GM12878 (cell line): ENCODE data around the gene MYMX. TPM values are rescaled to one million over a fixed set of nuclear protein-coding genes. Genes with fewer than 3 reads are reported as not detected.

ENCODE experiments used
- ETV6 ChIP-seq, 2 experiments: fragments of 450-650 bp in 1 of 2; IDR thresholded peaks in 1 of 2; conservative IDR thresholded peaks in 1 of 2; 2 replicates each; pipeline ENCODE4 v1.6.1; 2014; ENCODE audit warnings: antibody characterized with exemption in 1 of 2, borderline replicate concordance in 1 of 2, low read depth in 1 of 2, mild to moderate bottlenecking in 1 of 2, moderate library complexity in 1 of 2
- FOXK2 ChIP-seq: fragments of 450-650 bp; IDR thresholded peaks from 2 replicates; pipeline ENCODE4 v1.6.1; 2017; ENCODE audit warnings: mild to moderate bottlenecking, moderate library complexity
- HDAC2 ChIP-seq: fragments of 200-600 bp; sonication (generic); IDR thresholded peaks from 2 replicates; pipeline ENCODE4 v1.6.1; 2017
- MXI1 ChIP-seq: fragments of 150-350 bp; IDR thresholded peaks from 2 replicates; pipeline ENCODE4 v1.6.1; 2011; ENCODE audit warnings: low read depth, mild to moderate bottlenecking, inconsistent platforms, low read length, improper control_type of control experiment
- NBN ChIP-seq: fragments of 450-650 bp; IDR thresholded peaks from 2 replicates; pipeline ENCODE4 v1.6.1; 2016
- NFXL1 ChIP-seq: fragments of 450-650 bp; IDR thresholded peaks from 2 replicates; pipeline ENCODE4 v1.6.1; 2017; ENCODE audit warnings: antibody characterized with exemption, mild to moderate bottlenecking, borderline replicate concordance
- NFYA ChIP-seq: IDR thresholded peaks from 2 replicates; pipeline ENCODE4 v1.6.1; 2011; ENCODE audit warnings: low read depth, mild to moderate bottlenecking, low read length, improper control_type of control experiment, borderline replicate concordance
- SPI1 ChIP-seq: IDR thresholded peaks from 2 replicates; pipeline ENCODE4 v1.6.1; 2011; ENCODE audit warnings: low read depth, mild to moderate bottlenecking, low read length, moderate library complexity, borderline replicate concordance; ENCODE audit not compliant: insufficient read depth
- STAT3 ChIP-seq: IDR thresholded peaks from 2 replicates; pipeline ENCODE4 v1.6.1; 2011; ENCODE audit warnings: low read depth, low read length, improper control_type of control experiment
- TCF12 ChIP-seq: IDR thresholded peaks from 2 replicates; pipeline ENCODE4 v1.6.1; 2011; ENCODE audit warnings: low read depth, mild to moderate bottlenecking, low read length
- polyA plus RNA-seq, 11 experiments: library from polyadenylated mRNA; depleted of rRNA in 4 of 11; unstranded in 6 of 11; stranded (reverse) in 5 of 11; fragments of >200 nt; fragmentation: Nextera tagmentation in 4 of 11; fragmentation: Illumina TruSeq in 1 of 11; extraction: Ambion mirVana in 4 of 11; extraction: Trizol in 1 of 11; gene quantifications; 1 replicate in 1 of 11; 2 replicates in 10 of 11; pipeline versions ENCODE4 v1.2.1 to v1.2.3, GENCODE V29; 2011 to 2016; ENCODE audit warnings: inconsistent platforms in 2 of 11, missing spikeins in 2 of 11, low read depth in 1 of 11
- total RNA-seq, 4 experiments: library from RNA; depleted of rRNA in 3 of 4; stranded (reverse); fragments of >200 nt in 3 of 4; fragmentation: Illumina TruSeq in 1 of 4; extraction: Trizol in 1 of 4; gene quantifications; 2 replicates each; pipeline versions ENCODE4 v1.2.1 to v1.2.3, GENCODE V29; 2013 to 2021
- TF ChIP-seq, protein P1 (sequence below): IDR thresholded peaks from 2 replicates; pipeline ENCODE4 v1.6.1; 2011; ENCODE audit warnings: low read depth, low read length, improper control_type of control experiment, borderline replicate concordance
- TF ChIP-seq, protein P2 (sequence below): fragments of 150-350 bp; IDR thresholded peaks from 2 replicates; pipeline ENCODE4 v1.6.1; 2014; ENCODE audit warnings: mild to moderate bottlenecking, low read depth, low read length
- TF ChIP-seq, protein P3 (sequence below): IDR thresholded peaks from 2 replicates; pipeline ENCODE4 v1.6.1; 2012; ENCODE audit warnings: low read length, inconsistent platforms
- TF ChIP-seq, protein P4 (sequence below): fragments of 450-650 bp; formaldehyde crosslinking; IDR thresholded peaks from 2 replicates; pipeline ENCODE4 v1.5.0; 2022; ENCODE audit warnings: mild to moderate bottlenecking, missing genetic modification characterization
- TF ChIP-seq, protein P5 (sequence below): IDR thresholded peaks from 2 replicates; pipeline ENCODE4 v1.6.1; 2012; ENCODE audit warnings: low read depth, low read length, improper control_type of control experiment
- TF ChIP-seq, protein P6 (sequence below): IDR thresholded peaks from 2 replicates; pipeline ENCODE4 v1.6.1; 2012; ENCODE audit warnings: low read depth, low read length, improper control_type of control experiment

MYMX gene
- total and polyA plus RNA-seq, 10 of the 15 experiments (the other 5 are each of a cell fraction or from before 2014, with no cell fraction given): not detected

DNA sequence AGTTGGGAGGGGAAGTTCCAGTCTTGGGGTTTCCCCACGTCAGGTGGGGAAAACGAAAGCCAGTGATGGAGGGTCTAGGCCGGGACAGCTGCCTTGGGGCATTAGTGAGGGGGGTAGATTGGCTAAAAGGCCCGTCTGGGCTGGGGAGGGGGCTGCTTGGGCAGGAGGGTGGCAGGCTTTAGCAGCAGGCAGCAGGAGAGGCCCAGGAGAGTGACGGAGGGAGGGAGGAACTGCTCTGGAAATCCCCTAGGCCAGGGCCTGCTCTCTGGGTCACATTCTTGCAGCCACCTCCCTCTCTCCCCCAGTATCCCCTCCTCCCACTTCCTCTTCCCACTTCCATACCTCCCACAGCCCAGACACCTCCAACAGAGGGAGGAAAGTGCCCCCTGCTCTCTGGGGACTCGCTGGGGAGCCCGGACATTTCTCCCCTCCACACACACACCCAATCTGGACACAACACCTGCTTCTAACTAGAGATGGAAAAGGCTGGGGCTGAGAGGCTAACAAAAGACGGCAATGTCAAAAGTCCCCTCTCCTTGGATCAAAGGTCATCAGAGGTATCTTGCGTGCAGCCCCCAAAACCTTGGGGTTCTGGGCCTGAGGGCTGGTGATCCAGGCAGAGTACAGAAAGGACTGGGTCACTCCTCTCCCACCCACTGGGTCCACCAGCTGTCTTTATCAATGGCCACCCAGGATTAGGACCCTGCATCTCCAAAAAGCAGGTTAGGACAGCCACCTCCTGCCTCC is 46.8 kb downstream of the MYMX start (continued):
- TF ChIP-seq MXI1: no peak
- TF ChIP-seq, protein P1, sequence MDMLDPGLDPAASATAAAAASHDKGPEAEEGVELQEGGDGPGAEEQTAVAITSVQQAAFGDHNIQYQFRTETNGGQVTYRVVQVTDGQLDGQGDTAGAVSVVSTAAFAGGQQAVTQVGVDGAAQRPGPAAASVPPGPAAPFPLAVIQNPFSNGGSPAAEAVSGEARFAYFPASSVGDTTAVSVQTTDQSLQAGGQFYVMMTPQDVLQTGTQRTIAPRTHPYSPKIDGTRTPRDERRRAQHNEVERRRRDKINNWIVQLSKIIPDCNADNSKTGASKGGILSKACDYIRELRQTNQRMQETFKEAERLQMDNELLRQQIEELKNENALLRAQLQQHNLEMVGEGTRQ: peak; percentile 11; the same call in 1 of the 2 replicates
- TF ChIP-seq SPI1: peak; percentile 91
- TF ChIP-seq, protein P2, sequence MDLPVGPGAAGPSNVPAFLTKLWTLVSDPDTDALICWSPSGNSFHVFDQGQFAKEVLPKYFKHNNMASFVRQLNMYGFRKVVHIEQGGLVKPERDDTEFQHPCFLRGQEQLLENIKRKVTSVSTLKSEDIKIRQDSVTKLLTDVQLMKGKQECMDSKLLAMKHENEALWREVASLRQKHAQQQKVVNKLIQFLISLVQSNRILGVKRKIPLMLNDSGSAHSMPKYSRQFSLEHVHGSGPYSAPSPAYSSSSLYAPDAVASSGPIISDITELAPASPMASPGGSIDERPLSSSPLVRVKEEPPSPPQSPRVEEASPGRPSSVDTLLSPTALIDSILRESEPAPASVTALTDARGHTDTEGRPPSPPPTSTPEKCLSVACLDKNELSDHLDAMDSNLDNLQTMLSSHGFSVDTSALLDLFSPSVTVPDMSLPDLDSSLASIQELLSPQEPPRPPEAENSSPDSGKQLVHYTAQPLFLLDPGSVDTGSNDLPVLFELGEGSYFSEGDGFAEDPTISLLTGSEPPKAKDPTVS: no peak; the same call in 1 of the 2 replicates
- peak; percentile 81; the same call in 1 of the 2 replicates for TF ChIP-seq NBN
- peak in 1 of 2 experiments; percentile 79; a peak in 1 of 4 replicates for TF ChIP-seq ETV6 (conservative IDR thresholded peaks at IDR 0.05 in 1 of 2, IDR thresholded peaks at IDR 0.05 in 1 of 2; ENCODE audit: borderline replicate concordance in 1 of 2, low read depth in 1 of 2)
- TF ChIP-seq, protein P3, sequence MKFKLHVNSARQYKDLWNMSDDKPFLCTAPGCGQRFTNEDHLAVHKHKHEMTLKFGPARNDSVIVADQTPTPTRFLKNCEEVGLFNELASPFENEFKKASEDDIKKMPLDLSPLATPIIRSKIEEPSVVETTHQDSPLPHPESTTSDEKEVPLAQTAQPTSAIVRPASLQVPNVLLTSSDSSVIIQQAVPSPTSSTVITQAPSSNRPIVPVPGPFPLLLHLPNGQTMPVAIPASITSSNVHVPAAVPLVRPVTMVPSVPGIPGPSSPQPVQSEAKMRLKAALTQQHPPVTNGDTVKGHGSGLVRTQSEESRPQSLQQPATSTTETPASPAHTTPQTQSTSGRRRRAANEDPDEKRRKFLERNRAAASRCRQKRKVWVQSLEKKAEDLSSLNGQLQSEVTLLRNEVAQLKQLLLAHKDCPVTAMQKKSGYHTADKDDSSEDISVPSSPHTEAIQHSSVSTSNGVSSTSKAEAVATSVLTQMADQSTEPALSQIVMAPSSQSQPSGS: no peak
- TF ChIP-seq FOXK2: no peak
- TF ChIP-seq HDAC2: no peak
- no peak for TF ChIP-seq STAT3
- peak; percentile 73 for TF ChIP-seq TCF12
- TF ChIP-seq, protein P4, sequence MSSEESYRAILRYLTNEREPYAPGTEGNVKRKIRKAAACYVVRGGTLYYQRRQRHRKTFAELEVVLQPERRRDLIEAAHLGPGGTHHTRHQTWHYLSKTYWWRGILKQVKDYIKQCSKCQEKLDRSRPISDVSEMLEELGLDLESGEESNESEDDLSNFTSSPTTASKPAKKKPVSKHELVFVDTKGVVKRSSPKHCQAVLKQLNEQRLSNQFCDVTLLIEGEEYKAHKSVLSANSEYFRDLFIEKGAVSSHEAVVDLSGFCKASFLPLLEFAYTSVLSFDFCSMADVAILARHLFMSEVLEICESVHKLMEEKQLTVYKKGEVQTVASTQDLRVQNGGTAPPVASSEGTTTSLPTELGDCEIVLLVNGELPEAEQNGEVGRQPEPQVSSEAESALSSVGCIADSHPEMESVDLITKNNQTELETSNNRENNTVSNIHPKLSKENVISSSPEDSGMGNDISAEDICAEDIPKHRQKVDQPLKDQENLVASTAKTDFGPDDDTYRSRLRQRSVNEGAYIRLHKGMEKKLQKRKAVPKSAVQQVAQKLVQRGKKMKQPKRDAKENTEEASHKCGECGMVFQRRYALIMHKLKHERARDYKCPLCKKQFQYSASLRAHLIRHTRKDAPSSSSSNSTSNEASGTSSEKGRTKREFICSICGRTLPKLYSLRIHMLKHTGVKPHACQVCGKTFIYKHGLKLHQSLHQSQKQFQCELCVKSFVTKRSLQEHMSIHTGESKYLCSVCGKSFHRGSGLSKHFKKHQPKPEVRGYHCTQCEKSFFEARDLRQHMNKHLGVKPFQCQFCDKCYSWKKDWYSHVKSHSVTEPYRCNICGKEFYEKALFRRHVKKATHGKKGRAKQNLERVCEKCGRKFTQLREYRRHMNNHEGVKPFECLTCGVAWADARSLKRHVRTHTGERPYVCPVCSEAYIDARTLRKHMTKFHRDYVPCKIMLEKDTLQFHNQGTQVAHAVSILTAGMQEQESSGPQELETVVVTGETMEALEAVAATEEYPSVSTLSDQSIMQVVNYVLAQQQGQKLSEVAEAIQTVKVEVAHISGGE (CRISPR knock-in tag): no peak
- no peak for TF ChIP-seq NFYA
- TF ChIP-seq NFXL1: no peak
- TF ChIP-seq, protein P5, sequence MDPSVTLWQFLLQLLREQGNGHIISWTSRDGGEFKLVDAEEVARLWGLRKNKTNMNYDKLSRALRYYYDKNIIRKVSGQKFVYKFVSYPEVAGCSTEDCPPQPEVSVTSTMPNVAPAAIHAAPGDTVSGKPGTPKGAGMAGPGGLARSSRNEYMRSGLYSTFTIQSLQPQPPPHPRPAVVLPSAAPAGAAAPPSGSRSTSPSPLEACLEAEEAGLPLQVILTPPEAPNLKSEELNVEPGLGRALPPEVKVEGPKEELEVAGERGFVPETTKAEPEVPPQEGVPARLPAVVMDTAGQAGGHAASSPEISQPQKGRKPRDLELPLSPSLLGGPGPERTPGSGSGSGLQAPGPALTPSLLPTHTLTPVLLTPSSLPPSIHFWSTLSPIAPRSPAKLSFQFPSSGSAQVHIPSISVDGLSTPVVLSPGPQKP: no peak
- TF ChIP-seq, protein P6, sequence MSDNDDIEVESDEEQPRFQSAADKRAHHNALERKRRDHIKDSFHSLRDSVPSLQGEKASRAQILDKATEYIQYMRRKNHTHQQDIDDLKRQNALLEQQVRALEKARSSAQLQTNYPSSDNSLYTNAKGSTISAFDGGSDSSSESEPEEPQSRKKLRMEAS: no peak
